ENCODE results near the gene SYT2.

- no peak for TF ChIP-seq ELF1 (IDR thresholded peaks at IDR 0.05; ENCODE audit: borderline replicate concordance, low read depth)
- no peak for TF ChIP-seq JUND (IDR thresholded peaks at IDR 0.05)
Observed at GRCh38 chr1:202639500-202639899, 70.8 kb downstream of the SYT2 start.
